GM18909 (cell line): ENCODE data around the gene ZNF799.
"Not testable (repeated sequence)": the region's sequence is repeated elsewhere in the genome, so short reads cannot be mapped to it uniquely, and the experiment has no call there.

Experiments used
- ATAC-seq: cut with Tn5 transposase; IDR thresholded peaks from one replicate; pipeline ENCODE4 v1.9.1; 2021; ENCODE audit warnings: mild to moderate bottlenecking; ENCODE audit not compliant: unreplicated experiment, poor library complexity

ZNF799 gene

DNA sequence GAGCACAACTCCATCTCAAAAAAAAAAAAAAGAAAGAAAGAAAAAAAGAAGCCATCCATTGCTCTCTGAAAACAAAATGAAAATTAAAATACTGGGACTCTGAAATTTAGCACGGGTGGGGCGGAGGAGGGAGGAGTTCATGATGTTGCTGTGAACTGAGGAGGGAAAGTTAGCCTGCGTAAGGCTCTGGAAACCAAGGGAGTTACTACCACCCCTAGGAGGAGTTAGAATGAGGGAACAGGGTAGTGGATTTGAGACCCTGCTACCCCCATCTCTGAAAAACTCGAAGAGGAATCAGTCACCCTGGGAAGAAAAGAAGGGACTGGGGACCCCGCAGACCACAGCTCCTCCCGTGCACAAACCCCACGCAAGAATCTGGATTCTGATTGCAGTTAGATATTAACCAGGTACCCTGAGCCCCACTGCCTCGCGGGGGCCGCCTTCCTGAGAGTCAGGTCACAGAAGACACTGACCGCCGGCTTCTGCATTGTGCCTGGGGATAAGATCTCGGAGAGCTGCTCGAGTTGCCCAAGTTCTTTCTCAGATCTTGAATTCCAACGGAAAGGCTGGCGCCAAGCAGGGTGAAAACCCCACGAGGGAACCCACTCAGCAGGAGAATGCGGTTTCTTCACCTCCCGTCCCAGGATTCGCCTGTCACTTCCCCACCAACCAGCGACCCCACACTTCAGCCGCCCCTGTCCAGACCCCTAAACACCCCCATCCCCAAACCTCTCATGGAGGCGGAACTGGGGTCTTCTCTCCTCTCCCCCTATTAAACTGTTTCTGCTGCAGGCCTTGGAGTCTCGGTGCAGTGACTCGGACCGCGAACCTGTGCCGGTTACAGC is 36.5 kb downstream of the ZNF799 start:
- no peak for ATAC-seq

DNA sequence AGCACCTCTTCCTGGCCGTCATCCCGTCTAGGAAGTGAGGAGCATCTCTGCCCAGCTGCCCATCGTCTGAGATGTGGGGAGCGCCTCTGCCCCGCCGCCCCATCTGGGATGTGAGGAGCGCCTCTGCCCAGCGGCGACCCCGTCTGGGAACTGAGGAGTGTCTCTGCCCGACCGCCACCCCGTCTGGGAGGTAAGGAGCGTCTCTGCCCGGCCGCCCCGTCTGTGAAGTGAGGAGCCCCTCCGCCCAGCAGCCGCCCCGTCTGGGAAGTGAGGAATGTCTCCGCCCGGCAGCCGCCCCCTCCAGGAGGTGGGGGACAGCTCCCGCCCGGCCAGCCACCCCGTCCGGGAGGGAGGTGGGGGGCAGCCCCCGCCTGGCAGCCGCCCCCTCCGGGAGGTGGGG is 38.8 kb downstream of the ZNF799 start:
- not testable (repeated sequence) for ATAC-seq

DNA sequence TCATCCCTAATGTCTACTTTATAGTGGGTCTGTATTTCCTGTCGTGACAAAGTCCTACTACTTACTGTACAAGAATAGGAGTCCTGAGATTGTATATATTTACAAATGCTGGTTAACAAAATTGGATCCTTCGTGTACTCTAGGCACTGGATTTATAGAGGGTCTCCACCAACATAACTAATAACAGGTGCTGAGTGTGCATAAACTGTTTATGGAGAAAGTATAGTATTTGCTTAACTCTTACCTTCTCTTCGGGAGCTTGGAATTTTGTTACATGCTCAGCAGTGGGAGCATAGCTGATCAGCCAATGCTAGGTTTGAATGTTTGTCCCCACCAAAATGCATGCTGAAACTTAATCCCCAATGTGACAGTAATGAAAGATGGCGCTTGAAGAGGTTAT is 47.7 kb downstream of the ZNF799 start:
- no peak for ATAC-seq

DNA sequence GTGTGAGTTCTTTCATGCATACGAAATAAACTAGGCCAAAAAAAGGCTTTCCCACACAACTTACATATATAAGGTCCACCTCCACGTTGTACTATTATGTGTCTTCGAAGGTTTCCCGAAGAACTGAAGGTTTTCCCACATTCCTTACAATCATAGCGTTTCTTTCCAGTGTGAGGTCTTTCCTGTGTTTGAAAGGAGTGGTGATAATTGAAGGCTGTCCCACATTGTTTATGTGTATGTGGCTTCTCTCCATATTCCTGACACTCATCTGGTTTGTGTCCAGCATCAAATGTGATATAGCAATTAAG is 50.2 kb downstream of the ZNF799 start:
- ATAC-seq: no peak

DNA sequence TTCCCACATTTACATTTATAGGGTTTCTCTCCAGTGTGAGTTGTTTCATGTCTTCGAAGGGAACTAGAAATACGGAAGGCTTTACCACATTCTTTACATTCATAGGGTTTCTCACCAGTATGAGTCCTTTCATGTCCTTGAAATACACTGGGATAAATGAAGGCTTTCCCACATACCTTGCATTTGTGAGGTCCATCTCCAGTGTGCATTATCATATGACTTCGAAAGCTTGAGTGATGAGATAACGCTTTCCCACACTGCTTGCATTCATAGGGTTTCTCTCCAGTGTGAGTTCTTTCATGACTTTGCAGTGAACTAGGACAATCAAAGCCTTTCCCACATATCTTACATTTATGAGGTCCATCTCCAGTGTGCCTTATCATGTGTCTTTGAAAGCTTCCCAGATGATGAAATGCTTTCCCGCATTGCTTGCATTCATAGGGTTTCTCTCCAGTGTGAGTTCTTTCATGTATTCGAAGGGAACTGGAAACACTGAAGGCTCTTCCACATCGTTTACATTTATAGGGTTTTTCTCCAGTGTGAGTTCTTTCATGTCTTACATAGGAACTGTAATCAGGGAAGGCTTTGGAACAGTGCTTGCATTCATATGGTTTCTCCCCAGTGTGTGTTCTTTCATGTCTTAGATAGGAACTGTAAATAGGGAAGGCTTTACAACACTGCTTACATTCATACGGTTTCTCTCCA is 50.7 kb downstream of the ZNF799 start:
- ATAC-seq: no peak

DNA sequence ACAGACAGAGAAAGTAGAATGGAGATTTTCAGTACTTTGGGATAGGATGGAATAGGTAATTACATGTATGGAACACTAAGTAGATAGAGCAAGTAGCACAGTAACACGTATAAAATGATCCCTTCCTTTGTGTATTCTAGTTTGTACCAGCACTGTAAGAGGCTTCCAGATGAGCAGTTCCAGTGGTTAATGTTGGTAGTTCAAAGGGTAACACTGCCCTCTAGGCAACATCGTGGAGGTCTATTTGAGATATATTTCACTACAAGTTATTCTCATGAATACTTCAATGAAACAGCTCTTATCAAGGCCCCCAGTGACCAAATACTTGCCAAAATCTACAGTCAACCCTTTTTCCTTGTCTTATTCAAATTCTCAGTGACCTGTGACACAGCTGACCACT is 54.2 kb downstream of the ZNF799 start:
- no peak for ATAC-seq

DNA sequence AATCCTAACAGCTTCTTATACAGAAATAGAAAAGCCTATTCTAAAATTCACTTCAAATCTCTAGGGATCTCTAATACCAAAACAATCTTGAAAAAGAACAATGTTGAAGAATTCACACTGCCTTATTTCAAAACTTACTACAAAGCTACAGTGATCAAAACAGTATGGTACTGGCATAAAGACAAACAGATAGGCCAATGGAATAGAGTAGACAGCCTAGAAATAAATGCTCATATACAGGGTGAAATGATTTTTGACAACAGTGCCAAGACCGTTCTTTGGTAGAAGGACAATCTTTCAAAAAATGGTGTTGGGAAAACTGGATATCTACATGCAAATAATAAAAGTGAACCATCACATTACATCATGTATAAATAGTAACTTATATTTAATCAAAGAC is 55.9 kb downstream of the ZNF799 start:
- no peak for ATAC-seq
